PC-9 (cell line): ENCODE measurements around the gene PABPN1L. TPM values are rescaled to one million over a fixed set of nuclear protein-coding genes. Genes with fewer than 3 reads are reported as not detected.

Experiments
- BruUV-seq: library from RNA; stranded (reverse); fragments of 400-500 nt; replicated peaks from 2 replicates; lab custom pipeline; 2021; lab: Mats Ljungman, UMichigan
- CTCF ChIA-PET: fragments of 300-600 bp; sonication (Branson Sonifier 250); formaldehyde crosslinking; loops from one replicate; lab custom pipeline; 2022; ENCODE audit warnings: antibody characterized with exemption; lab: Charles Lee
- POLR2A ChIA-PET: fragments of 300-600 bp; sonication (Branson Sonifier 250); formaldehyde crosslinking; loops from one replicate; lab custom pipeline; 2022; ENCODE audit warnings: antibody characterized with exemption; ENCODE audit not compliant: unreplicated experiment; lab: Charles Lee
- DNase-seq, 2 experiments: peaks; one replicate each; pipeline versions ENCODE4 v3.0.0 to v3.0.0-alpha.2; 2015 to 2022; ENCODE audit warnings: mixed read lengths in 1 of 2
- H2AFZ ChIP-seq: fragments of 200-600 bp; sonication (generic); 2 replicates; pipeline ENCODE4 v1.8.1; 2017; ENCODE audit warnings: antibody characterized with exemption
- H3F3A ChIP-seq: fragments of 200-600 bp; sonication (generic); 2 replicates; pipeline ENCODE4 v1.8.1; 2017; ENCODE audit warnings: antibody characterized with exemption, mild to moderate bottlenecking, low read depth; ENCODE audit not compliant: insufficient read depth
- H3K27ac ChIP-seq: fragments of 200-600 bp; sonication (generic); 2 replicates; pipeline ENCODE4 v1.6.1; 2016; ENCODE audit warnings: mixed run types
- H3K27me3 ChIP-seq: fragments of 200-600 bp; sonication (generic); 2 replicates; pipeline ENCODE4 v1.6.1; 2016; ENCODE audit warnings: low read depth, mixed run types; ENCODE audit not compliant: insufficient read depth
- H3K36me3 ChIP-seq: fragments of 200-600 bp; sonication (generic); 2 replicates; pipeline ENCODE4 v1.6.1; 2016; ENCODE audit warnings: low read depth, mixed run types
- H3K4me1 ChIP-seq: fragments of 200-600 bp; sonication (generic); replicated peaks from 2 replicates; pipeline ENCODE4 v1.6.1; 2016; ENCODE audit warnings: mixed run types; ENCODE audit not compliant: insufficient read depth
- H3K4me2 ChIP-seq: fragments of 200-600 bp; sonication (generic); 2 replicates; pipeline ENCODE4 v1.6.1; 2017; ENCODE audit warnings: mixed run types
- H3K4me3 ChIP-seq: fragments of 200-600 bp; sonication (generic); 2 replicates; pipeline ENCODE4 v1.6.1; 2016; ENCODE audit warnings: mixed run types
- H3K79me2 ChIP-seq: fragments of 200-600 bp; sonication (generic); 2 replicates; pipeline ENCODE4 v1.6.1; 2017; ENCODE audit warnings: low read depth, mixed run types
- H3K9me2 ChIP-seq: fragments of 200-600 bp; sonication (generic); 2 replicates; pipeline ENCODE4 v1.8.1; 2017; ENCODE audit warnings: mild to moderate bottlenecking; ENCODE audit not compliant: insufficient read depth
- H3K9me3 ChIP-seq: fragments of 200-600 bp; sonication (generic); 2 replicates; pipeline ENCODE4 v1.8.1; 2016; ENCODE audit warnings: low read depth; ENCODE audit not compliant: insufficient read depth
- H4K20me1 ChIP-seq: fragments of 200-600 bp; sonication (generic); 2 replicates; pipeline ENCODE4 v1.8.1; 2017; ENCODE audit not compliant: insufficient read depth
- EZH2 ChIP-seq: fragments of 200-600 bp; sonication (generic); IDR thresholded peaks from 2 replicates; pipeline ENCODE4 v1.8.0; 2017; ENCODE audit warnings: antibody characterized with exemption, low read depth
- intact Hi-C: fragments of 100-400 bp; cut with micrococcal nuclease; formaldehyde crosslinking; loops from one replicate; pipeline ENCODE4 v1.10.0; 2022; ENCODE audit not compliant: unreplicated experiment
- total RNA-seq: library from RNA; stranded (reverse); gene quantifications from 2 replicates; pipeline ENCODE4 v1.2.3, GENCODE V29; 2021
- TF ChIP-seq, protein P1 (sequence below): fragments of 200-600 bp; sonication (generic); conservative IDR thresholded peaks from 2 replicates; pipeline ENCODE4 v1.6.1; 2017; ENCODE audit warnings: mixed run types, antibody characterized with exemption, mild to moderate bottlenecking, moderate library complexity

PABPN1L gene
- total RNA-seq, 1 experiment from 2014 or later, result not detected

DNA sequence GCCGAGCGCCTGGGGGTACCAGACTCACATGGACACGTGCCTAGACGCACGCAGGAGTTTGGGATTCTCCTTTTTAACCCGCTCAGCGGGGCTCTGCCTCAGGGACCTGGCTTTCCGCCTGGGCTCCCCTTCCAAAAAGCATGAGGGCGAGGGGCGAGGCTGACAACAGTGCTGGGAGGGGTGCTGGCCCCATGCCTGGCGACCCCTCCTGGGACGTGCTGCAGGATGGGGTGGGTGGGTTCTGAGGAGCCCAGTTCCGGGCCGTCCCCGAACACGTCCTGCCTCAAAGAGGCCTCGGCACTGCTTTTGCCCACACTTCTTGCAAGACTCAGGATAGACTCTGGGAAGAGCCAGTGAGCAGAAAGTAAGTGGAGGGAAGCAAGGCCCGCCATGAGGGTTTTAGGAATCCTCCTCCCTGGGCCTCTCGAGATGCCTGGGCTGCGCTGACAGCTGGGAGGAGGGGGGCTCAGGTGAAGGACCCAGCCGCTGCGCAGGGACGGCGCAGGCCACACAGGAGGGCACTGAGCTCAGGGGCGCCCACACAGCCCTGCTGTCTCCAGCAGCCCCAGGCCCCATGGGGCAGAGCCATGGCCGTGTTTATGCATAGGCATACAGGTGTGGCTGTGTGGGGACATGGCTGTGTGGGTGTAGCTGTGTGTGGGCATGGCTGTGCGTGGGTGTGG, 15.4 kb upstream of the PABPN1L start:
- POLR2A ChIA-PET, result interaction anchor here (0.6 kb wide), 1 partner anchor 45 kb away, joined by 6 read pairs; no protein-coding TSS in a partner anchor
- H3K9me2 ChIP-seq, result no peaks in the 10 kb centered on the region
- H3K27ac ChIP-seq, result no peak overlapping the region
- no TSS peak for BruUV-seq
- intact Hi-C loops, result no loop called here
- no peaks in the 10 kb centered on the region for H3K4me1 ChIP-seq
- H3F3A ChIP-seq, result peaks cover 5% of the 10 kb centered on the region; the same call in 1 of the 2 replicates
- TF ChIP-seq, protein P1, sequence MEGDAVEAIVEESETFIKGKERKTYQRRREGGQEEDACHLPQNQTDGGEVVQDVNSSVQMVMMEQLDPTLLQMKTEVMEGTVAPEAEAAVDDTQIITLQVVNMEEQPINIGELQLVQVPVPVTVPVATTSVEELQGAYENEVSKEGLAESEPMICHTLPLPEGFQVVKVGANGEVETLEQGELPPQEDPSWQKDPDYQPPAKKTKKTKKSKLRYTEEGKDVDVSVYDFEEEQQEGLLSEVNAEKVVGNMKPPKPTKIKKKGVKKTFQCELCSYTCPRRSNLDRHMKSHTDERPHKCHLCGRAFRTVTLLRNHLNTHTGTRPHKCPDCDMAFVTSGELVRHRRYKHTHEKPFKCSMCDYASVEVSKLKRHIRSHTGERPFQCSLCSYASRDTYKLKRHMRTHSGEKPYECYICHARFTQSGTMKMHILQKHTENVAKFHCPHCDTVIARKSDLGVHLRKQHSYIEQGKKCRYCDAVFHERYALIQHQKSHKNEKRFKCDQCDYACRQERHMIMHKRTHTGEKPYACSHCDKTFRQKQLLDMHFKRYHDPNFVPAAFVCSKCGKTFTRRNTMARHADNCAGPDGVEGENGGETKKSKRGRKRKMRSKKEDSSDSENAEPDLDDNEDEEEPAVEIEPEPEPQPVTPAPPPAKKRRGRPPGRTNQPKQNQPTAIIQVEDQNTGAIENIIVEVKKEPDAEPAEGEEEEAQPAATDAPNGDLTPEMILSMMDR, result no peak
- no peak for TF ChIP-seq EZH2
- H3K79me2 ChIP-seq, result no peaks in the 10 kb centered on the region
- H4K20me1 ChIP-seq, result no peaks in the 10 kb centered on the region; the same call in 1 of the 2 replicates
- CTCF ChIA-PET, result no interaction called here
- H3K27me3 ChIP-seq, result peaks cover 38% of the 10 kb centered on the region
- no peak overlapping the region for H3K4me2 ChIP-seq
- H3K9me3 ChIP-seq, result no peaks in the 10 kb centered on the region
- H3K4me3 ChIP-seq, result no peak overlapping the region
- H2AFZ ChIP-seq, result no peak overlapping the region
- H3K36me3 ChIP-seq, result no peaks in the 10 kb centered on the region
- no peak for DNase-seq

DNA sequence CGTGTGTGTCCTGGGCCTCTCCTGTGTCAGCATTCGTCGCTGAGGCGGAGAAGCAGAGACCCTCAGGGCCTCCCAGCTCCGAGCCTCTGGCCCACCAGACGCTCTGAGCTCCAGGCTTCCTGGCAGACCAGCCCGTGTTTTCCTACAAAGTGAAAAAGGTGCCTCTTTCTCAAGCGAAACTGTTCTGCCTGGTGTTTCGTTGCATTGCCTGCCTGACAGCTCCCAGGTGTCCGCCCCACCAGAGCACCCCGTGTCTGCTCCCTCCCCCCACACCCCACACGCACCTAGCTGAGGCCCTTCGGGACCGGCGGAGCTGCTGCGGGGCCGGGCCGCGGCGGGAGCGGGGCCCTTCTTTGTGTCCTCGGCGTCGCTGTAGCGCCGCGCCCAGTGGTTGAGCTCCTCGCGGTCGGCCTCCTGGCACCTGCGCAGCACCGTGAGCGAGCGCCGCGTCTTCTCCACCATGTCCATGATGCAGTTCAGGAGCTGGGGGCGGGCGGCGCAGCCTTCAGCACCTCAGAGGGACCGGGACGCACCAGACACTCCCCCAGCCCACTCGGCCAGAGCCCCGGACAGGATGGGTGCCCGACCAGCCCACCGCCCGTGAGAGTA, 14.7 kb upstream of the PABPN1L start:
- Histone ChIP-seq H3F3A (peaks cover 5% of the 10 kb centered on the region; the same call in 1 of the 2 replicates), H3K27me3 (peaks cover 45% of the 10 kb centered on the region), H2AFZ (no peak overlapping the region), H3K9me2 (no peaks in the 10 kb centered on the region), H3K27ac (no peak overlapping the region), H3K9me3 (no peaks in the 10 kb centered on the region), H3K4me2 (peak overlapping the region; percentile 31; the same call in 1 of the 2 replicates), H3K4me1 (no peaks in the 10 kb centered on the region), H3K4me3 (no peak overlapping the region; the same call in 1 of the 2 replicates), H3K79me2 (no peaks in the 10 kb centered on the region), H4K20me1 (no peaks in the 10 kb centered on the region; the same call in 1 of the 2 replicates), H3K36me3 (no peaks in the 10 kb centered on the region)
- POLR2A ChIA-PET, result no interaction called here
- CTCF ChIA-PET, result no interaction called here
- no TSS peak for BruUV-seq
- intact Hi-C loops, result no loop called here
- DNase-seq, result no peak
- TF ChIP-seq EZH2, result no peak
- TF ChIP-seq, protein P1, result no peak

DNA sequence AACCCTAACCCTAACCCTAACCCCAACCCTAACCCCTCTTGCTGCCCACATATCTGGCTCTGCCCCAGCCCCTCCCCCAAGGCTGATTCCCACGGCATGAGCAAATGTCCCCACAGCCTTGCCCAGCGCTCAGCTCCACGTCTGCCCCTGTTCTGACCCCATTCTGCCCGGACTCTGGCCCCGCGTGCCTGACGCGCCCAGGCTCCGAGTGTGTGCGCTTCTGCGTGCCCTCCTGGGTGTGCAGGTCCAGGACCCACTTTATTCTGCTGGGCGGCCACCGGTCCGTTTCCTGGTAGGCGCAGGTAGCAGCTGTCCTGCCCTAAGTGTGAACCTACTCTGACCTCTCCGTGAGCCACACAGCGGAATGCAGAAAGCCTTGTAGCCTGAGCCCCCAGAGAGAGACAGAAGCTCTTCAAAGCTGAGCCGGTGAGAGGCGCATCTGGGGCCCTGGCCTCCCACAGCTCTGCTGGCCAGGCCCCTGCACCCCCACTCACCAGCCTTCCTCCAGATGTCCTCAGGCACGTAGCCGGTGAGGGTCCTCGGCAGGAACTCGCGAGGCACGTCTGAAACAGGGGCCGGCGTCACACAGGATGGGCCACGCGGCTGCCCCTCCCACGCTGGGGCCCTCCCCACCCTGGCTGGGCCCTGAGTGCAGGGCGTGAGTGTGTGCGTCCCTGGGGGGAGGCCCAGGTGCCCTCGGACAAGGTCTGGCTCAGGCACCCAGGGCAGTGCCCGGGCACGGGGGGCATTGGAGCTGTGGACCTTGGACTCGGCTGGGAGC, 14.0 kb upstream of the PABPN1L start:
- BruUV-seq, result no TSS peak
- Histone ChIP-seq H2AFZ (no peak overlapping the region), H3K4me3 (no peak overlapping the region), H3K9me3 (no peaks in the 10 kb centered on the region), H3F3A (peaks cover 5% of the 10 kb centered on the region; the same call in 1 of the 2 replicates), H3K4me2 (no peak overlapping the region), H3K4me1 (no peaks in the 10 kb centered on the region), H3K79me2 (no peaks in the 10 kb centered on the region), H3K27me3 (peaks cover 52% of the 10 kb centered on the region), H3K36me3 (no peaks in the 10 kb centered on the region), H4K20me1 (no peaks in the 10 kb centered on the region; the same call in 1 of the 2 replicates), H3K9me2 (no peaks in the 10 kb centered on the region), H3K27ac (no peak overlapping the region)
- ChIA-PET POLR2A (no interaction called here), CTCF (no interaction called here)
- TF ChIP-seq EZH2, result no peak
- TF ChIP-seq, protein P1, result no peak
- DNase-seq, result no peak
- intact Hi-C loops, result no loop called here
